Cardiac muscle cell (in vitro differentiated cells and primary cell): ENCODE results near the gene PIAS2. TPM values are rescaled to one million over a fixed set of nuclear protein-coding genes. Genes with fewer than 3 reads are reported as not detected.

Experiments used
- DNase-seq, 2 donors: peaks; one replicate each; pipeline versions ENCODE4 v3.0.0 to v3.0.0-alpha.2; 2010 to 2017; ENCODE audit warnings: low read depth in 1 of 2, low spot score in 1 of 2
- H3K27ac ChIP-seq: fragments of 200-600 bp; sonication (generic); 2 replicates; pipeline ENCODE4 v1.5.1; 2016
- H3K27me3 ChIP-seq: fragments of 200-600 bp; sonication (generic); 2 replicates; pipeline ENCODE4 v1.6.0; 2016; ENCODE audit warnings: control low read depth
- H3K36me3 ChIP-seq: fragments of 200-600 bp; sonication (generic); 2 replicates; pipeline ENCODE4 v1.5.1; 2016; ENCODE audit warnings: control low read depth
- H3K4me1 ChIP-seq: fragments of 200-600 bp; sonication (generic); 2 replicates; pipeline ENCODE4 v1.8.1; 2017; ENCODE audit warnings: low read depth, mild to moderate bottlenecking, mixed run types
- H3K4me3 ChIP-seq: fragments of 200-600 bp; sonication (generic); 2 replicates; pipeline ENCODE4 v1.5.1; 2016; ENCODE audit warnings: mild to moderate bottlenecking
- H3K9me3 ChIP-seq: fragments of 200-600 bp; sonication (generic); 2 replicates; pipeline ENCODE4 v1.5.1; 2017; ENCODE audit warnings: low read depth, mild to moderate bottlenecking, control low read depth
- polyA plus RNA-seq: library from polyadenylated mRNA; unstranded; fragments of >200 nt; fragmentation: Nextera tagmentation; extraction: Ambion mirVana; gene quantifications from 2 replicates; pipeline ENCODE4 v1.2.1, GENCODE V29; 2016
- total RNA-seq: library from RNA; depleted of rRNA; stranded (reverse); fragments of >200 nt; gene quantifications from 2 replicates; pipeline ENCODE4 v1.2.3, GENCODE V29; 2016
- TF ChIP-seq, protein P1 (sequence below): IDR thresholded peaks from 2 replicates; pipeline ENCODE4 v1.5.1; 2012; ENCODE audit warnings: low read depth, mild to moderate bottlenecking, low read length

PIAS2 gene
- total and polyA plus RNA-seq, 2 experiments from 2014 or later: 32.3 to 37.8 TPM

DNA sequence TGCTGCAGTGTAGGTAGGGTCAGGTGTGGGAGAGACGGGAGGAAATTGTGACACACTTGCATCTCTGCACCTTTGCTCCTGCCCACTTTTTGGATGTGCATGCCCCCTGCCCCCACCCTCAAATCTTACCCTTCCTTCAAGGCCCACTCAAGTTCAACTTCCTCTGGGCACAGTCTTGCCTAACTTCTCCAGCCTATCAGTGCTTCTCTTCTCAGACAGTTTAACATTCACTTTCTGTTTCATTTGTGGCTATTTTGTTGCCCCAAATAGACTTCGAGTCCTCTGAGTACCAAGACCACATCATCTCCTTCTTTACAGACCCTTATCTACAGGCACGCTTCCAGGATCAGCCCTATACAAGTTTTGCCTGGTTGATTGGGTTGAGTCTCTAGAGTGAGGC is 163.1 kb downstream of the PIAS2 start:
- no peaks in the 10 kb centered on the region for H3K9me3 ChIP-seq
- peaks cover 74% of the 10 kb centered on the region for H3K27me3 ChIP-seq
- TF ChIP-seq, protein P1, sequence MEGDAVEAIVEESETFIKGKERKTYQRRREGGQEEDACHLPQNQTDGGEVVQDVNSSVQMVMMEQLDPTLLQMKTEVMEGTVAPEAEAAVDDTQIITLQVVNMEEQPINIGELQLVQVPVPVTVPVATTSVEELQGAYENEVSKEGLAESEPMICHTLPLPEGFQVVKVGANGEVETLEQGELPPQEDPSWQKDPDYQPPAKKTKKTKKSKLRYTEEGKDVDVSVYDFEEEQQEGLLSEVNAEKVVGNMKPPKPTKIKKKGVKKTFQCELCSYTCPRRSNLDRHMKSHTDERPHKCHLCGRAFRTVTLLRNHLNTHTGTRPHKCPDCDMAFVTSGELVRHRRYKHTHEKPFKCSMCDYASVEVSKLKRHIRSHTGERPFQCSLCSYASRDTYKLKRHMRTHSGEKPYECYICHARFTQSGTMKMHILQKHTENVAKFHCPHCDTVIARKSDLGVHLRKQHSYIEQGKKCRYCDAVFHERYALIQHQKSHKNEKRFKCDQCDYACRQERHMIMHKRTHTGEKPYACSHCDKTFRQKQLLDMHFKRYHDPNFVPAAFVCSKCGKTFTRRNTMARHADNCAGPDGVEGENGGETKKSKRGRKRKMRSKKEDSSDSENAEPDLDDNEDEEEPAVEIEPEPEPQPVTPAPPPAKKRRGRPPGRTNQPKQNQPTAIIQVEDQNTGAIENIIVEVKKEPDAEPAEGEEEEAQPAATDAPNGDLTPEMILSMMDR: no peak
- DNase-seq: no peak
- H3K27ac ChIP-seq: no peak overlapping the region
- no peaks in the 10 kb centered on the region for H3K36me3 ChIP-seq
- H3K4me3 ChIP-seq: no peak overlapping the region
- H3K4me1 ChIP-seq: peaks cover 8% of the 10 kb centered on the region

Other genes with a start within 250 kb of the PIAS2 start
- gene ST8SIA5, start 160.5 kb downstream of the PIAS2 start, total RNA-seq: 0.67 TPM in 1 of 2 replicates, not detected in the other
- 0.09 and 0.83 TPM in 2 replicates for gene ST8SIA5, start 160.5 kb downstream of the PIAS2 start, polyA plus RNA-seq
- 4.8 and 19.6 TPM in 2 replicates for gene KATNAL2, start 95 bp upstream of the PIAS2 start, total RNA-seq
- gene KATNAL2, start 95 bp upstream of the PIAS2 start, polyA plus RNA-seq: 11.3 and 15.7 TPM in 2 replicates
- gene ELOA2, start 118.1 kb upstream of the PIAS2 start, total RNA-seq: not detected in 2 replicates
- gene ELOA2, start 118.1 kb upstream of the PIAS2 start, polyA plus RNA-seq: 0.32 TPM in 1 of 2 replicates, not detected in the other
- gene HDHD2, start 233.0 kb upstream of the PIAS2 start, total RNA-seq: 40.8 and 55.4 TPM in 2 replicates
- gene HDHD2, start 233.0 kb upstream of the PIAS2 start, polyA plus RNA-seq: 91.0 and 92.5 TPM in 2 replicates